Stimulated activated CD8-positive, alpha-beta memory T cell treated with anti-CD3 and anti-CD28 coated beads, Interleukin-2, amount 100 ng/mL, for 48 hours (primary cell): ENCODE measurements around the gene SEPTIN5.
"Not testable (repeated sequence)": the region's sequence is repeated elsewhere in the genome, so short reads cannot be mapped to it uniquely, and the experiment has no call there.

ENCODE experiments used
- DNase-seq, 2 donors: peaks; one replicate each; pipeline ENCODE4 v3.0.0-alpha.2; 2020; ENCODE audit warnings: low read depth in 2 of 2

SEPTIN5 gene

GRCh38 chr22:19714312-19715187, at the start of gene SEPTIN5:
SEPTIN5 (plus strand) TSS chr22:19714503; CDS start chr22:19714589, 86 bp downstream.
- DNase-seq, result no peak

- DNase-seq, result no peak
Measured at GRCh38 chr22:19664951-19665783, 49.1 kb upstream of the SEPTIN5 start.

- DNase-seq, result no peak
Measured at GRCh38 chr22:19665784-19666672, 48.3 kb upstream of the SEPTIN5 start.

- DNase-seq, result no peak
Measured at GRCh38 chr22:19666673-19667593, 47.4 kb upstream of the SEPTIN5 start.

GRCh38 chr22:19667872-19668740, 46.2 kb upstream of the SEPTIN5 start:
- DNase-seq, result no peak

- DNase-seq, result no peak
Measured at GRCh38 chr22:19668748-19669147, 45.6 kb upstream of the SEPTIN5 start.

GRCh38 chr22:19669570-19669969, 44.7 kb upstream of the SEPTIN5 start:
- no peak for DNase-seq

GRCh38 chr22:19671316-19671715, 43.0 kb upstream of the SEPTIN5 start:
- no peak for DNase-seq

- no peak for DNase-seq
Measured at GRCh38 chr22:19672054-19672776, 42.1 kb upstream of the SEPTIN5 start.

- no peak for DNase-seq
Measured at GRCh38 chr22:19673660-19674059, 40.6 kb upstream of the SEPTIN5 start.

GRCh38 chr22:19674129-19674928, 40.0 kb upstream of the SEPTIN5 start:
- DNase-seq, result no peak

GRCh38 chr22:19674929-19675253, 39.4 kb upstream of the SEPTIN5 start:
- no peak for DNase-seq

- DNase-seq, result no peak
Measured at GRCh38 chr22:19675428-19675827, 38.9 kb upstream of the SEPTIN5 start.

GRCh38 chr22:19676437-19676836, 37.9 kb upstream of the SEPTIN5 start:
- DNase-seq, result not testable (repeated sequence)

- no peak for DNase-seq
Measured at GRCh38 chr22:19678949-19679521, 35.3 kb upstream of the SEPTIN5 start.

- DNase-seq, result peak; percentile 28 to 38
Measured at GRCh38 chr22:19679522-19680101, 34.7 kb upstream of the SEPTIN5 start.

- DNase-seq, result no peak
Measured at GRCh38 chr22:19680287-19680881, 33.9 kb upstream of the SEPTIN5 start.
